Measurements from ENCODE around the gene SHMT2.

GRCh38 chr12:57199191-57199590, 30.3 kb upstream of the SHMT2 start:
- TF ChIP-seq POLR2AphosphoS5 (IDR thresholded peaks at IDR 0.05; ENCODE audit: borderline replicate concordance, low read depth, low read length) (no peak), EZH2 (IDR thresholded peaks at IDR 0.05) (no peak)

Data from SK-N-MC (cell line).